SU-DHL-6 (cell line): ENCODE data around the gene GOLM1.

Experiments
- EZH2phosphoT487 ChIP-seq: fragments of 200-600 bp; sonication (generic), shearing (Covaris generic); conservative IDR thresholded peaks from 2 replicates; pipeline ENCODE4 v1.6.1; 2018; ENCODE audit warnings: mild to moderate bottlenecking, antibody characterized with exemption, low read length, moderate library complexity, mixed read lengths
- TF ChIP-seq, protein P1 (sequence below): fragments of 200-600 bp; sonication (generic); IDR thresholded peaks from one replicate; pipeline ENCODE4 v1.5.1; 2017; ENCODE audit warnings: antibody characterized with exemption, mild to moderate bottlenecking, low read length, moderate library complexity; ENCODE audit not compliant: insufficient read depth, poor library complexity, severe bottlenecking

DNA sequence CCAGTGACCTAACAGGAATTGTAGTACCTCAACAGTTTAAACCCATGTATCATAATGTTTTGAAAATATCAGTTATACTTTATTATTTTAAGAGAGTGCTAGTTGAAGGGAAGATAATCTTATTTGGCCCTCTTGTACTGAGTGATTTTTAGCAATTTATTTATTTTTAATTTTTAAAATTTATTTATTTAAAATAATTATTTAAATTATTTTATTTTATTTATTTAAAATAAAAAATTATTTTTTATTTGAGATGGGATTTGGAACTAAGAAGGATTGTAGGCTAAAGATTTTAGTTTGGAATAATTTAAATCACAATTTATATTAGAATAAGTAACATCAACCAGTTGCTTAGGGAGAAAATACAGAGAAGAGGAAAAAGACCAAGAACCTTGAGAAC lies 104.3 kb downstream of the GOLM1 start:
- TF ChIP-seq, protein P1, sequence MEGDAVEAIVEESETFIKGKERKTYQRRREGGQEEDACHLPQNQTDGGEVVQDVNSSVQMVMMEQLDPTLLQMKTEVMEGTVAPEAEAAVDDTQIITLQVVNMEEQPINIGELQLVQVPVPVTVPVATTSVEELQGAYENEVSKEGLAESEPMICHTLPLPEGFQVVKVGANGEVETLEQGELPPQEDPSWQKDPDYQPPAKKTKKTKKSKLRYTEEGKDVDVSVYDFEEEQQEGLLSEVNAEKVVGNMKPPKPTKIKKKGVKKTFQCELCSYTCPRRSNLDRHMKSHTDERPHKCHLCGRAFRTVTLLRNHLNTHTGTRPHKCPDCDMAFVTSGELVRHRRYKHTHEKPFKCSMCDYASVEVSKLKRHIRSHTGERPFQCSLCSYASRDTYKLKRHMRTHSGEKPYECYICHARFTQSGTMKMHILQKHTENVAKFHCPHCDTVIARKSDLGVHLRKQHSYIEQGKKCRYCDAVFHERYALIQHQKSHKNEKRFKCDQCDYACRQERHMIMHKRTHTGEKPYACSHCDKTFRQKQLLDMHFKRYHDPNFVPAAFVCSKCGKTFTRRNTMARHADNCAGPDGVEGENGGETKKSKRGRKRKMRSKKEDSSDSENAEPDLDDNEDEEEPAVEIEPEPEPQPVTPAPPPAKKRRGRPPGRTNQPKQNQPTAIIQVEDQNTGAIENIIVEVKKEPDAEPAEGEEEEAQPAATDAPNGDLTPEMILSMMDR = no peak
- TF ChIP-seq EZH2phosphoT487 = no peak
